ENCODE measurements around the gene ABCB11.

ABCB11 gene

DNA sequence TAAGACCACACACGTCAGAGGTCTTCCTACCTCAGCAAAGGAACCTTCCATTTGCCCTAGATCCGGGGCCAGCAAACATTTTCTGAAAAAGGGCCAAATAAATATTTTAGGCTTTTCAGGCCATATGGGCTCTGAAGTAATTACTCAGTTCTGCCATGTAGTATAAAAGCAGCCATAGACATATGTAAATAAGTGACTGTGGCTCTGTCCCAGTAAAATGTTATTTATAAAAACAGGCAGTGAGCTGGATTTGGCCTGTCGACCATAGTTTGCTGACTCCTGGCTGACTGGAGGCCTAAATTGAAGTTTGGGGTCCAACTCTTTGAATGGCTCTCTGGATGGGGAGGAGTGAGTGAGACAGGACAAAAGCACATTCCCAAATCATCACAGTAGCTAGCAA, 49.5 kb downstream of the ABCB11 start:
- TF ChIP-seq, protein P1, sequence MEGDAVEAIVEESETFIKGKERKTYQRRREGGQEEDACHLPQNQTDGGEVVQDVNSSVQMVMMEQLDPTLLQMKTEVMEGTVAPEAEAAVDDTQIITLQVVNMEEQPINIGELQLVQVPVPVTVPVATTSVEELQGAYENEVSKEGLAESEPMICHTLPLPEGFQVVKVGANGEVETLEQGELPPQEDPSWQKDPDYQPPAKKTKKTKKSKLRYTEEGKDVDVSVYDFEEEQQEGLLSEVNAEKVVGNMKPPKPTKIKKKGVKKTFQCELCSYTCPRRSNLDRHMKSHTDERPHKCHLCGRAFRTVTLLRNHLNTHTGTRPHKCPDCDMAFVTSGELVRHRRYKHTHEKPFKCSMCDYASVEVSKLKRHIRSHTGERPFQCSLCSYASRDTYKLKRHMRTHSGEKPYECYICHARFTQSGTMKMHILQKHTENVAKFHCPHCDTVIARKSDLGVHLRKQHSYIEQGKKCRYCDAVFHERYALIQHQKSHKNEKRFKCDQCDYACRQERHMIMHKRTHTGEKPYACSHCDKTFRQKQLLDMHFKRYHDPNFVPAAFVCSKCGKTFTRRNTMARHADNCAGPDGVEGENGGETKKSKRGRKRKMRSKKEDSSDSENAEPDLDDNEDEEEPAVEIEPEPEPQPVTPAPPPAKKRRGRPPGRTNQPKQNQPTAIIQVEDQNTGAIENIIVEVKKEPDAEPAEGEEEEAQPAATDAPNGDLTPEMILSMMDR (conservative IDR thresholded peaks at IDR 0.05; ENCODE audit: control insufficient read depth, insufficient read depth, low read depth, low read length): no peak
- H3K4me3 ChIP-seq (ENCODE audit: control insufficient read depth, low read depth, low read length): no peak overlapping the region
- DNase-seq (ENCODE audit: low read depth): no peak

DNA sequence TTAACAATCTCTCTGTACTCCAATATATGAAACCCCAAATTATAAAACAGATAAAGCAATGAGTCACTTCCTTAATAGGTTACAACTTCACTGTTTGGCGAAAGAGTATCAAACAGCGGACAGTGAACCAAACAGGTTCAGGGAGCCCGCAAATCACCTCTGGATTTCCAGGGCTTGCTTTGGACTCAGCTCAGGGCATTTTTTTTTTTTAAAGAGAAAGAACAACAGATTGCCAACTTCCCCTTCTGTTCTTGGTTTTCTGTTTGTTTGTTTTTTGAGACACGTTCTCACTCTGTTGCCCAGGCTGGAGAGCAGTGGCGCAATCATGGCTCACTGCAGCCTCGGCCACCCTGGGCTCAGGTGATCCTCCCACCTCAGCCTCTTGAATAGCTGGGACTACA, 52.7 kb downstream of the ABCB11 start:
- DNase-seq (ENCODE audit: low read depth): no peak
- TF ChIP-seq, protein P1 (conservative IDR thresholded peaks at IDR 0.05; ENCODE audit: control insufficient read depth, insufficient read depth, low read depth, low read length): no peak
- H3K4me3 ChIP-seq (ENCODE audit: control insufficient read depth, low read depth, low read length): no peak overlapping the region

DNA sequence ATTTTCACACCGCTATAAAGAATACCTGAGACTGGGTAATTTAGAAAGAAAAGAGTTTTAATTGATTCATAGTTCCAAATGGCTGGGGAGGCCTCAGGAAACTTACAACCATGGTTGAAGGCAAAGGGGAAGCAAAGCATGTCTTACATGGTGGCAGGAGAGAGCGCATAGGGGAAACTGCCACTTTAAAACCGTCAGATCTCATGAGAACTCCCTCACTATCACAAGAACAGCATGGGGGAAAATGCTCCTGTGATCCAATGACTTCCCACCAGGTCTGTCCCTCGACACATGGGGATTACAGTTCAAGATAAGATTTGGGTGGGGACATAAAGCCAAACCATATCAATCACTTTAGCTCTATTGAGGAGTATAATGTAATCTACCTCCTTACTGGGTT, 53.5 kb downstream of the ABCB11 start:
- TF ChIP-seq, protein P1 (conservative IDR thresholded peaks at IDR 0.05; ENCODE audit: control insufficient read depth, insufficient read depth, low read depth, low read length): no peak
- DNase-seq (ENCODE audit: low read depth): no peak
- H3K4me3 ChIP-seq (ENCODE audit: control insufficient read depth, low read depth, low read length): no peak overlapping the region

DNA sequence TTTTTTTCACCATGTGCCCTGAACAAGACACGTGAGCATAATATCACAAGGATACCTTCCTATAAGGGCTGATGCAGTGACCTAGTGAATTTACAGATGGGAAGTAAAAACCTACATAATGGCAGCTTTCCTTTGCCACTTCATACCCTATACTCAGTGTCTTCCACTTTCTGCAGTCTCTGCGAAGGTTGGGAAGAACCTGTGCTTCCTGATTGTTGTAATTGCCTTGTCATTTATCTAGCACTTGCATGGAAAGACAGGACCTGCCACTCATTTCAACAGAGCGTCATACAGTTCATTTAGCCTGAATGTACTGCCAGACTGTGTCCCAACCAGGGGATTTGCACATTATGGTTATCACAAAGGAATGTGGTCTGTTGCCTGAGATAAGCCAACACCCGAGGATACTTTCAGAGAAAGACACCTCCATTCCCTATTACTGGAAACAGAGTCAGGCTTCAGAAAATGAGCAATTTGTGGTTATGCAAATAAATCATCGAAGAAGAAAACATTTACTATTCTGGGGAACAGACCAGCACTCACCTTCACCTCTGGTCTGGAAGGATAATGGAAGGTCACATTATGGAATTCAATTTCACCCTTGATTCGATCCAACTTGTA, 55.0 kb downstream of the ABCB11 start:
- DNase-seq (ENCODE audit: low read depth): no peak
- H3K4me3 ChIP-seq (ENCODE audit: control insufficient read depth, low read depth, low read length): no peak overlapping the region
- TF ChIP-seq, protein P1 (conservative IDR thresholded peaks at IDR 0.05; ENCODE audit: control insufficient read depth, insufficient read depth, low read depth, low read length): no peak

DNA sequence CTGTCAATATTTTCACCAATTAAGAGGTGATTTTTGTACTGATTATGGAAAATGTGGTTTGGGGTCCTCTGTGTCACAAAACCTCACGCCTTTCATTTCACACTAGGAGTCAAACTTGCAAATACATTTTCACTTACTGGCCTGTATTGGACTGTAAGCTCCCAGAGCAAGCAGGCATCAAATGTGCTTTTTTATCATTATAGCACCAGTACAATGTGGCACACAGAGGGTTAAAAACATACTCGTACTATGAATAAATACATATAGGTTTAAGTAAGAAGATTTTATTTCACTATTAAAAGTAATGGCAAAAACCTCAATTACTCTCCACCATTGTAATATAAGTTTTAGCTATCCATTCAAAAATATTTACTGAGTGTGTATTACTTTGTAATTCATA, 56.7 kb downstream of the ABCB11 start:
- H3K4me3 ChIP-seq (ENCODE audit: control insufficient read depth, low read depth, low read length): no peak overlapping the region
- DNase-seq (ENCODE audit: low read depth): no peak
- TF ChIP-seq, protein P1 (conservative IDR thresholded peaks at IDR 0.05; ENCODE audit: control insufficient read depth, insufficient read depth, low read depth, low read length): no peak

DNA sequence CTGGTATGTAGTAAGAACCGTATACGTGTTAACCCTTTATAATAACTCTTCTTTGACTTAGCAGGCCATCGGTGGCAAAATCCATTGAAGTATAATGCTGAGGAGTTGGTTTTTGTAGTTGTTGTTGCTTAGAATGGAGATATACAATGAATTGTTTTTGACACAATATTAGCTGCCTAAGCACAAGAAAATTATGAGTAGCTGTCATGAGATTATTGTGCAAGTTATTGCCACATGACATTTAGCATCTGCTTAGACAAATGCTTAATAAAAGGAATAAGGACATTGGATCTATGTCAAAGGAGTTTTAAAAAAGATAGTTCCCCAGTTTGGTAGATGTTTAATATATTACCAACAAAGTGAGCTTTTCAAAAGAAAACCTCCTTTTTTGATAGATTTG, 59.9 kb downstream of the ABCB11 start:
- TF ChIP-seq, protein P1 (conservative IDR thresholded peaks at IDR 0.05; ENCODE audit: control insufficient read depth, insufficient read depth, low read depth, low read length): no peak
- no peak overlapping the region for H3K4me3 ChIP-seq (ENCODE audit: control insufficient read depth, low read depth, low read length)
- DNase-seq (ENCODE audit: low read depth): no peak
